ENCODE measurements around the gene ZEB2. TPM values are rescaled to one million over a fixed set of nuclear protein-coding genes. Genes with fewer than 3 reads are reported as not detected.

The ZEB2 gene
- total RNA-seq, 1 donor from 2014 or later = 89.1 TPM

DNA sequence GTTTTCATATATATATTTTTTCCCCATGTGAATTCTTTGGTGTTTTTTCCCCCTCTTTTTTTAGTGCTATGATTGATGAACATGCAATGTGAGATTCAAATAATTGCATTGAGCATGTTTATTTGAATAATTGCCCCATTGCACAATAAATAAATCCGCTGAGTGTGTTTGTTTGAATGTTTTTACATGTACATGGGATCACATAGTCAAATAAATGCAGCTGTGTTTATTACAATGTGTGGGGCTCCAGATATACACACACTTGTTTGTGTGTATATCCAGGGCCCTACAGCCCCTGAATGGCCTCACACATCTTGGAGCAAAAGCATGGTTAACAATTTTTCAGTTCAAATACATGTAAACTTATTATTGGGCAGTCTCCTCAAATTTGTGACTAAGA lies 134.5 kb downstream of the ZEB2 start:
- H3K4me3 ChIP-seq = no peak overlapping the region
- H3K27me3 ChIP-seq (ENCODE audit: low read depth) = no peaks in the 10 kb centered on the region
- no peak for DNase-seq
- no peaks in the 10 kb centered on the region for H3K9me3 ChIP-seq (replicated peaks)
- peaks cover 24% of the 10 kb centered on the region for H3K4me1 ChIP-seq
- intact Hi-C loops (cut with micrococcal nuclease) = no loop called here
- H3K27ac ChIP-seq (replicated peaks) = no peak overlapping the region
- peaks cover 10% of the 10 kb centered on the region for H3K36me3 ChIP-seq
- TF ChIP-seq, protein P1, sequence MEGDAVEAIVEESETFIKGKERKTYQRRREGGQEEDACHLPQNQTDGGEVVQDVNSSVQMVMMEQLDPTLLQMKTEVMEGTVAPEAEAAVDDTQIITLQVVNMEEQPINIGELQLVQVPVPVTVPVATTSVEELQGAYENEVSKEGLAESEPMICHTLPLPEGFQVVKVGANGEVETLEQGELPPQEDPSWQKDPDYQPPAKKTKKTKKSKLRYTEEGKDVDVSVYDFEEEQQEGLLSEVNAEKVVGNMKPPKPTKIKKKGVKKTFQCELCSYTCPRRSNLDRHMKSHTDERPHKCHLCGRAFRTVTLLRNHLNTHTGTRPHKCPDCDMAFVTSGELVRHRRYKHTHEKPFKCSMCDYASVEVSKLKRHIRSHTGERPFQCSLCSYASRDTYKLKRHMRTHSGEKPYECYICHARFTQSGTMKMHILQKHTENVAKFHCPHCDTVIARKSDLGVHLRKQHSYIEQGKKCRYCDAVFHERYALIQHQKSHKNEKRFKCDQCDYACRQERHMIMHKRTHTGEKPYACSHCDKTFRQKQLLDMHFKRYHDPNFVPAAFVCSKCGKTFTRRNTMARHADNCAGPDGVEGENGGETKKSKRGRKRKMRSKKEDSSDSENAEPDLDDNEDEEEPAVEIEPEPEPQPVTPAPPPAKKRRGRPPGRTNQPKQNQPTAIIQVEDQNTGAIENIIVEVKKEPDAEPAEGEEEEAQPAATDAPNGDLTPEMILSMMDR (IDR thresholded peaks at IDR 0.05; ENCODE audit: borderline replicate concordance) = no peak

DNA sequence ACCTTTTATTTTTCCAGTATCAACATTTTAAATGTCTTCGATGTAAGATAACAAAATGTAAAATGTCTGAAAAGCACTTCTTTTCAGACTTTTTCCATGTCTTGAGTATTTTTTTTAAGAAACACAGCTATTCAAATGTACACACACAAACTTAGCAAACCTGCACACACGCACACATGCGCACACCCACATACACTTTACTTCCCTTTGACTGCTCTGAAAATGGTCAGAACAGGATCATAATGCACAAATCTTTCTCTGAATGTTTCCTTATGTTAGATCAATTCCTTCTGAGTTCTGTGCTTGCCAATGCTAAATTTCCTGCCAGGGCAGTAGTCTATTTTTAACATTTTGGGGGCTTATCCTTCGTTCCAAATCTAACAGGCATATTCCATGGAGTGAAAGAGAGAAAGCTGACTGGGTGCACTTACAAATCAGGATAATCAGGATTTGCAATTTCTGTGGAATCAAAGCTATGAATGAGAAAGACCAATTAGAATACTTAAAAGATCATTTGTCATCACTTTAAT lies 136.3 kb downstream of the ZEB2 start:
- H3K36me3 ChIP-seq = no peaks in the 10 kb centered on the region
- DNase-seq = no peak
- no peak overlapping the region for H3K27ac ChIP-seq (replicated peaks)
- no peaks in the 10 kb centered on the region for H3K9me3 ChIP-seq (replicated peaks)
- H3K4me1 ChIP-seq = peaks cover 9% of the 10 kb centered on the region
- H3K27me3 ChIP-seq (ENCODE audit: low read depth) = no peaks in the 10 kb centered on the region
- intact Hi-C loops (cut with micrococcal nuclease) = no loop called here
- no peak overlapping the region for H3K4me3 ChIP-seq
- TF ChIP-seq, protein P1 (IDR thresholded peaks at IDR 0.05; ENCODE audit: borderline replicate concordance) = no peak

DNA sequence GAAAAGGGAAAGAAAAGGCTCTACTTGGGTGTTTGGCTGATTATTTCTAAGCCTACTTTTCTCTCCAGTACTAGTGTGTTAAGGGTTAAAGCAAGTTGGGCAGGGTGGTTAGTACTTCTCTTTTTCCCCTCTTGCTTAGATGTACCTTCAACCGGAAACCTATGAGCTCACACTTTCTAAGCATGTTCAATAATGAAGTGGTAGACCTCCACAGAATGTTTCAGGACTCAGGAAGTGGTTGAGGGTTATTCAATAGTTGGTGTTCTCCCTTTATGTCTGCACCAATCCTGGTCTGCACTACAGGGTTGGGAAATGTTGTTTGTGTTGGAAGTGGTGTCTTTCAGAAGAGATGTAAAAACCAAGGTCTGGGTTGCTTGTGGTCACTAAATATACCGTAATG lies 137.1 kb downstream of the ZEB2 start:
- TF ChIP-seq, protein P1 (IDR thresholded peaks at IDR 0.05; ENCODE audit: borderline replicate concordance) = no peak
- no peaks in the 10 kb centered on the region for H3K27me3 ChIP-seq (ENCODE audit: low read depth)
- DNase-seq = no peak
- intact Hi-C loops (cut with micrococcal nuclease) = no loop called here
- peaks cover 9% of the 10 kb centered on the region for H3K4me1 ChIP-seq
- no peaks in the 10 kb centered on the region for H3K9me3 ChIP-seq (replicated peaks)
- no peaks in the 10 kb centered on the region for H3K36me3 ChIP-seq
- no peak overlapping the region for H3K4me3 ChIP-seq
- H3K27ac ChIP-seq (replicated peaks) = peak overlapping the region; percentile 23

DNA sequence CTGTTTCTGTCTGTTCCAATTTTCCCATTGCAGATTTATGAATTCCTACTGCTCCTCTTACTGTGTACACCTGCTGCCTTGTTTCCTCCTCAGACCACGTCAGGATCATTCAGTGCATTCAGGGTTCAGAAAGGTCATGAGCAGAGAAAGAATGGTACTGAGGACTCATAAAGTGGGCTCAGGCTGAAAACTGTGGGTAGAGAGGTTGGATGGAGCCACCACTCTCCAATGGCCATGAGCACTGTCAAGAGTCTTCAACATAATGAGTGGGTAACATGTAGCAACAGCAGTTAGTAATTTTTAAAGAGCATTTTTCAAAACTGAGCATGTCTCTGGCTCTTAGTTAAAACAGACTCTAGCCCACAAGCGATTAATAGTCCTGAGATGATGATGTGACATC lies 138.2 kb downstream of the ZEB2 start:
- H3K27me3 ChIP-seq (ENCODE audit: low read depth) = no peaks in the 10 kb centered on the region
- H3K9me3 ChIP-seq (replicated peaks) = no peaks in the 10 kb centered on the region
- no peak overlapping the region for H3K27ac ChIP-seq (replicated peaks)
- intact Hi-C loops (cut with micrococcal nuclease) = no loop called here
- peaks cover 9% of the 10 kb centered on the region for H3K4me1 ChIP-seq
- H3K36me3 ChIP-seq = no peaks in the 10 kb centered on the region
- no peak for DNase-seq
- H3K4me3 ChIP-seq = no peak overlapping the region
- TF ChIP-seq, protein P1 (IDR thresholded peaks at IDR 0.05; ENCODE audit: borderline replicate concordance) = no peak

- H3K4me1 ChIP-seq = peaks cover 9% of the 10 kb centered on the region
- no peaks in the 10 kb centered on the region for H3K27me3 ChIP-seq (ENCODE audit: low read depth)
- DNase-seq = peak; percentile 30
- H3K27ac ChIP-seq (replicated peaks) = peak overlapping the region; percentile 42
- TF ChIP-seq, protein P1 (IDR thresholded peaks at IDR 0.05; ENCODE audit: borderline replicate concordance) = no peak
- intact Hi-C loops (cut with micrococcal nuclease) = no loop called here
- H3K36me3 ChIP-seq = no peaks in the 10 kb centered on the region
- H3K4me3 ChIP-seq = peak overlapping the region; percentile 41
- H3K9me3 ChIP-seq (replicated peaks) = no peaks in the 10 kb centered on the region
Observed at GRCh38 chr2:144379851-144380311, 140.0 kb downstream of the ZEB2 start.
